H1 (cell line): Measurements from ENCODE around the gene ZNF385C. TPM values are rescaled to one million over a fixed set of nuclear protein-coding genes. Genes with fewer than 3 reads are reported as not detected.

Experiments used
- EGR1 ChIP-seq: IDR thresholded peaks from 2 replicates; pipeline ENCODE4 v1.6.1; 2011; ENCODE audit warnings: low read depth, low read length, borderline replicate concordance
- FOSL1 ChIP-seq: IDR thresholded peaks from 2 replicates; pipeline ENCODE4 v1.6.1; 2011; ENCODE audit warnings: mild to moderate bottlenecking, low read depth, low read length, moderate library complexity; ENCODE audit not compliant: insufficient read depth
- HDAC6 ChIP-seq: IDR thresholded peaks from one replicate; pipeline ENCODE4 v1.7.1; 2012; ENCODE audit warnings: low read depth, mild to moderate bottlenecking, inconsistent platforms, low read length, moderate library complexity
- NRF1 ChIP-seq: IDR thresholded peaks from 2 replicates; pipeline ENCODE4 v1.6.1; 2011; ENCODE audit warnings: mild to moderate bottlenecking, low read depth, low read length, improper control_type of control experiment
- RBBP5 ChIP-seq: IDR thresholded peaks from 2 replicates; pipeline ENCODE4 v1.7.1; 2012; ENCODE audit warnings: low read depth, mild to moderate bottlenecking, inconsistent platforms, low read length, moderate library complexity, borderline replicate concordance
- SP1 ChIP-seq: IDR thresholded peaks from 2 replicates; pipeline ENCODE4 v1.6.1; 2011; ENCODE audit warnings: low read depth, low read length
- TCF12 ChIP-seq: IDR thresholded peaks from 2 replicates; pipeline ENCODE4 v1.6.1; 2011; ENCODE audit warnings: low read depth, mild to moderate bottlenecking, low read length
- polyA plus RNA-seq, 7 experiments: library from polyadenylated mRNA; depleted of rRNA in 3 of 7; stranded (reverse) in 5 of 7; unstranded in 2 of 7; fragments of >200 nt in 5 of 7; fragments of 200-250 nt in 2 of 7; gene quantifications; 1 replicate in 5 of 7; 2 replicates in 1 of 7; 4 replicates in 1 of 7; pipeline versions ENCODE4 v1.2.1 to v1.2.3, GENCODE V29; 2011 to 2013; ENCODE audit warnings: missing spikeins in 2 of 7, mixed read lengths in 2 of 7
- total RNA-seq: library from RNA; stranded (reverse); fragmentation: NEBNext Ultra II Directional; extraction: Animal tissue kit (Norgen Biotek cat#: 25700); gene quantifications from 2 replicates; pipeline ENCODE4 v1.2.1, GENCODE V29; 2021
- TF ChIP-seq, protein P1 (sequence below): IDR thresholded peaks from 2 replicates; pipeline ENCODE4 v1.6.1; 2012; ENCODE audit warnings: inconsistent platforms

ZNF385C gene
- total and polyA plus RNA-seq, 2 of the 8 experiments (the other 6 are each of a cell fraction or from before 2014, with no cell fraction given) = 3.9 to 6.1 TPM

DNA sequence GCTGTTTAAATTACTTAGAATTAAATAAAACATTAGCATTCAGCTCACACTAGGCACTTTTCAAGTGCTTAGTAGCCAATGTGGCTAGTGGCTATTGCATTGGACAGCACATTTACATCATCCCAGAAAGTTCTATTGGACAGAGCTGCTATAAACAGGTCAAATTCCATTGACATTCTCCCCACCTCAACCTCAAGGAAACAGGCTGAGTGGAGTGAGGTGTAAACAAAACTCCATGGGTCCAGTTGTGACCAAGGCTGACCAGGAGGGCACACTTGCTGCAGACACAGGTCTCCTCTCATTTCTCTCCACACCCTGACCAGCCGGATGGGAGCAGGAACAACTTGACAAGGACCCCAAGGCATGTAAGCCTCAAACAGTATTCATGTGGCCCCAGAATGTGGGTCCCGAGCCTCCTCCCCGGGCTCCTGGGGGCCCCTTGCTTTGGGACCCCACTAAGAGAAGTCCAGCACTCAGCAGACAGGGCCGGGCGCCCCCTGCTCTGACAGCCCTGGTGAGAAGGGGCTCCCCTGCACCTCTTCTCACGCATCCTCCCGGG lies 48.4 kb downstream of the ZNF385C start (continued):
- TF ChIP-seq EGR1 = no peak
- no peak for TF ChIP-seq FOSL1
- TF ChIP-seq TCF12 = no peak
- no peak for TF ChIP-seq RBBP5
- TF ChIP-seq HDAC6 = no peak
- no peak for TF ChIP-seq NRF1
- TF ChIP-seq, protein P1, sequence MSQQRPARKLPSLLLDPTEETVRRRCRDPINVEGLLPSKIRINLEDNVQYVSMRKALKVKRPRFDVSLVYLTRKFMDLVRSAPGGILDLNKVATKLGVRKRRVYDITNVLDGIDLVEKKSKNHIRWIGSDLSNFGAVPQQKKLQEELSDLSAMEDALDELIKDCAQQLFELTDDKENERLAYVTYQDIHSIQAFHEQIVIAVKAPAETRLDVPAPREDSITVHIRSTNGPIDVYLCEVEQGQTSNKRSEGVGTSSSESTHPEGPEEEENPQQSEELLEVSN = no peak
- no peak for TF ChIP-seq SP1
